D721Med (cell line): Measurements from ENCODE around the gene PROS1.
A peak's percentile ranks its signal among the peaks of the same experiment; 100 is the strongest.
"Not testable (repeated sequence)": the region's sequence is repeated elsewhere in the genome, so short reads cannot be mapped to it uniquely, and the experiment has no call there.

Experiments
- DNase-seq: peaks from one replicate; pipeline ENCODE4 v3.0.0; 2011; ENCODE audit warnings: low spot score; ENCODE audit not compliant: insufficient read length
- FAIRE-seq: peaks from 2 replicates; lab custom pipeline; 2011; peaks lifted over from hg19 to GRCh38; lab: Jason Lieb, UNC
- TF ChIP-seq, protein P1 (sequence below): IDR thresholded peaks from 2 replicates; pipeline ENCODE4 v1.5.1; 2012; ENCODE audit warnings: mild to moderate bottlenecking, control low read depth; ENCODE audit not compliant: insufficient read depth; ENCODE audit errors: missing control alignments

PROS1 gene

DNA sequence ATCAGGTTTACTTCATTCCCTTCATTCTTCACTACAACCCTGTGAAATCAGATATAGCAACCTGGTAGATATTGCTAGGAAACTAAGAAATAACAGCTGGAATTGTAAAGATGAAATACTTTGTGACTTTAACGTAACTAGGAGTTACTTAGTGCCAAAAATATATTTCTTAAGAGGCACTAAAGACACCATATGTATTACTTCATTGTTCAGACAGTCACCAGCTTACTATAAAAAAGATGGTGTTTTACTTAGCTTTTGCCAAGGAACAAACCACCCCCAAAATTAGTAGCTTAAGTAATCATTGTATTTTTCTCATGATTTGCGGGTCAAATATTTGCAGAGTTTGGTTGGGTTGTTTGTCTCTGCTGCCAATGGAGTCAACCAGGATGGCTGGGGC, 62.5 kb downstream of the PROS1 start:
- no peak for FAIRE-seq

DNA sequence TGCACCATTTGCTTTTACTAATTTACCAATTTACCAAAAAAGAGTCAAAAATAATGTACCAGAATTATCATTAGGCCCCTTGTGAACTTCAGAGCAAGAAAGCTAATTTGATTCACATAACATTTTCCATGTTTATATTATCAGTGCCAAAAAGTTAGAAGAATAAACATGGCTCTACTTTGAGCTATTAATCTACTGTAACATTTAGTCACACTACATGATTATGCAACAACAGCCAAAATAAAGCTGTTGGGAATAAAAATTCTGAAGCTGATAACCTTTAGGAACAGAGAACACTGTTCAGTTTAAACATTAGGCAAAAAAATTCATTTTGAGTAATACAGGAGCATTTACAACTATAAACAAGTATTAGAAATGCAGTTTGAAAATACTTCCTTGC, 63.6 kb downstream of the PROS1 start:
- FAIRE-seq (no peak), DNase-seq (no peak)
- TF ChIP-seq, protein P1, sequence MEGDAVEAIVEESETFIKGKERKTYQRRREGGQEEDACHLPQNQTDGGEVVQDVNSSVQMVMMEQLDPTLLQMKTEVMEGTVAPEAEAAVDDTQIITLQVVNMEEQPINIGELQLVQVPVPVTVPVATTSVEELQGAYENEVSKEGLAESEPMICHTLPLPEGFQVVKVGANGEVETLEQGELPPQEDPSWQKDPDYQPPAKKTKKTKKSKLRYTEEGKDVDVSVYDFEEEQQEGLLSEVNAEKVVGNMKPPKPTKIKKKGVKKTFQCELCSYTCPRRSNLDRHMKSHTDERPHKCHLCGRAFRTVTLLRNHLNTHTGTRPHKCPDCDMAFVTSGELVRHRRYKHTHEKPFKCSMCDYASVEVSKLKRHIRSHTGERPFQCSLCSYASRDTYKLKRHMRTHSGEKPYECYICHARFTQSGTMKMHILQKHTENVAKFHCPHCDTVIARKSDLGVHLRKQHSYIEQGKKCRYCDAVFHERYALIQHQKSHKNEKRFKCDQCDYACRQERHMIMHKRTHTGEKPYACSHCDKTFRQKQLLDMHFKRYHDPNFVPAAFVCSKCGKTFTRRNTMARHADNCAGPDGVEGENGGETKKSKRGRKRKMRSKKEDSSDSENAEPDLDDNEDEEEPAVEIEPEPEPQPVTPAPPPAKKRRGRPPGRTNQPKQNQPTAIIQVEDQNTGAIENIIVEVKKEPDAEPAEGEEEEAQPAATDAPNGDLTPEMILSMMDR: no peak

More for the DNA sequence above, 62.5 kb downstream of the PROS1 start:
- no peak for DNase-seq
- TF ChIP-seq, protein P1: no peak

DNA sequence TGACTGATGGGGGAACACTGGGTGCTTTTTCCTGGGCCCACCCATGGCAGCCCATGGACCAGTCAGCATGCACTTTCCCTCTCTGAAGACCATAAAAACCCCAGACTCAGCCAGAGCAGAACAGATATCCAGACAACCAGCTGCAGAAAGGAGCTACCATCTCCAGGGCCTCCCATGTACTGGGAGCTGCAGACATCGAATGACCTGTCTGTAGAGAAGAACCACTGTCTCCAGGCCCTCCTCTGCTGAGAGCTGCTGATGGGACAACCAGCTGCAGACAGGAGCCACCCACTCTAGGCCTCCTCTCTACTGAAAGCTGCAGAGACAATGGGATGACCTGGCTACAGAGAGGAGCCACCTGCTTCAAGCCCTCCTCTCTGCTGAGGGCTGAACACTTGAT, 66.6 kb downstream of the PROS1 start:
- TF ChIP-seq, protein P1: no peak
- FAIRE-seq: no peak
- no peak for DNase-seq

DNA sequence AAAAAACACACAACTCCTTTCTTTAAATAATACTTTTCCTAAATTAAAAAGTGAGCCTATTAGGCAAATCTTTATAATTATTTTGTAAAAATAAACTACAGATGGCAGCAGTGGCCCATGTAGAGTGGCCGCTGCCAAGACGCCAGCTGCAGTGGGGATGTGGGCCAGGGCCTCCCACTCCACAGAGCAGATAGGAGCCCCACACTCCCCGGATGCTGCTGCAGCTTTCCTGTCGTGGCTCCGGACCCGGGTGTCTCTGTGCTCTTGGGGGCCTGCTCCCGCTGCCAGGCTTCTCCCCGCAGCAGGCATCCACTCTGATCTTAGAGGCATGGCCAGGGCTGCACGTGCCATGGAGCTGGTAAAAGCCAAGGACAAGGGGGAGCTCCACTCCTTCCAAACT, 67.5 kb downstream of the PROS1 start:
- TF ChIP-seq, protein P1: no peak
- FAIRE-seq: no peak
- no peak for DNase-seq

DNA sequence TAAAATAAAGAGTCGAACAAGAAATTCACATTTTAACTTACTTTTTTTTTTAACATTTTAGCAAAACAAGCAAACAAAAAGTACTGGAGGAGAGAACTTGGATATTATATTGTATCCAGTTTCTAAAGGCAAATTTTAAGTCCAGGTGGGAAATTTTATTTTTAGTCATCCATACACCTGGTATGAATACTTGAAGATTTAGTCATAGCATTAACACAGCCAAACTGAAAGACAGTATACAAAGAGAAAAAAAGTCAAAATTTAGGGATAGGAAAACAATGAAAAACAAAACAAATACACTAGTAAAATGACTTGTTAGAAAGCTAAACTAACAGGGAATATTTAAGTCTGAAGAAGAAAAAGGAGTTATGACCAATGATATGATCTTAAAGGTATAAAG, 69.1 kb downstream of the PROS1 start:
- DNase-seq (no peak), FAIRE-seq (no peak)
- TF ChIP-seq, protein P1: no peak

DNA sequence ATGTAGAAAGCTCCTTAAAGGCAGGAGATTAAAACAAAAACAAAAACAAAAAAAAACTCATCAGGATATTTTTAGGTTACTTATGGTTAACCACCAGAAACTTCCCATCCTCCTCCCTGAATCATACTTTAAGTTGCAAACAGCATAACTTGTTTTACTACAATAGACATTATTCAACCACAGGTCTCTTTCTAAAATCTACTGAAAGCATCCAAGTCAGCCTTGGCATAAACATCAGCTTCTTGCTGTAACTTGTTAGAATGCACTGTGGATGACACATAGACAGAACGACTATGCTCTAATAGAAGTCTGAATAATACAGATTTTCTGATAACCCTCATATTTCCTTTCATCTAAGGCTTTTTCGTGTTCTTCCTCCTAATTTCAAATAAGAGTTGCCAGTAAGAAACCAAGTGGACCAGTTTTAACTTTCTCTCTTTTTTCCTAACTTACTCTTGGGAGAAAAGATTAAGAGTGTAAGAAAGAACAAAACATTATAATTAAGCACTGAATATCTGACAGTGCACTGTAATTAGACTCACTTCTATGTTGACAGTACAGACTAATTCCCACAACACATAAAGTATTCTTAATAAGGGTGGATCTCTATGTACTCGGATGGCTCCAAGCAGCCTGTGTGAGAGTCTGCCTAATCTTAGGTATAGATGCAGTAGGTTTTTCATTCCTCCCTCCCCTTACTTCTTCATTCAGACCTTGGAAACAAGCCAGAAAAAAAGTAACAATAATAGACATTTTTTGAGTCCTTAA, 95.3 kb downstream of the PROS1 start:
- not testable (repeated sequence) for FAIRE-seq, DNase-seq

DNA sequence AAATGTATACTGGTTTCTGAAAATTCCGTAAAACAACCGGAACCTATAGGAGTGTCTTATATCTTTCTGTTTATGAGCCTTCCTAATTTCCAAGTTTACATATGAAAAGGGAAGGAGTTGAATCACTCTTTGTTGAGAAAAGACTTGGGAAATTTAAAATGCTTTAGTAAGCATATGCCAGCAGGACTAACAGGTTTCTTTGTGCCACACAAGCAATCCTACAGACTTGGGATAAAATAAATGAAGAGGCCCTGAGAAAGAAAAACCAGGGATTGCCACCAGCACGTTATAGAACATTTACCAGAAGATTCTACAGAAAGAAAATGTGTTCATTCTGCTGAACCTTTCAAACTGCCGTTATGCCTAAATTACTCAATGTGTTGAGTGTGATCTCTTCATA, 96.3 kb downstream of the PROS1 start:
- FAIRE-seq, DNase-seq: not testable (repeated sequence)

DNA sequence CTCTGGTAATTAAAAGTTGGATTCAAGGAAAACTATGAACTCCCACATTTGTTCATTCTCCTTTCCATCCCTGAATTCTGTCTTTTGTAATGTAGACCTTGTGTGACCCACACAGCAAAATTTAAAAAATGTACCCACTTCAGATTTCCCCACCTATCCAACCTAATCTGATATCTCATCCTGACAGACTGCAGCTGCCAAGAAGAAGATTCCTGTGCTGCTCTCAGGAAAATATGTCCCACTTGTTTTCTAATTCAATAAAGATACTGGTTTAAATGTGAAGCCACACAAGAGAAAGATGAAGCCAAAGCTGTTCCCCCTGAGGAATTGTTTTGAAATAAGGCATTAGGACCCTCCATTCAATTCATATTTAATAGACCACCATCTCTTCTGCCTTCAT, 100.3 kb downstream of the PROS1 start:
- FAIRE-seq: peak; percentile 21
- not testable (repeated sequence) for DNase-seq

DNA sequence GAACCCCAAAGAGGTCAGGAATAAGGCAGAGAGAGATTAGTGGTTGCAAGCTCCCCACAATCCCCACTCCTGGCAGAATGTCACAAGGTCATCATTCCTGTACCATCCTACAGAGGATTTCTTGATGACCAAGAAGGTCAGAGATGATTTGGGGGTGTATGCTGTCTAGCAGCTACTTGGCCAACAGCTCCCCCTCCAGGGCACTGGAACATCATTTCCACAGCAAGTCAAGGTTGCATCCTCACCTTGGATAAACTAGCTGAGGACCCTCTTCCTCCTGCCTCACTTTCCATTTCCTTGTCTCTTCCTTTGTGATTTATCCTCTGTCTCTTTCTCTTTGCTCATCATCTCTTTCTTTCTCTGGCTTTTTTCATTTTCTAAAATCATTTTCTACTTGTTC, 106.3 kb downstream of the PROS1 start:
- DNase-seq (no peak), FAIRE-seq (no peak)
- TF ChIP-seq, protein P1: no peak
